ENCODE measurements around the gene SNAI3. TPM values are rescaled to one million over a fixed set of nuclear protein-coding genes. Genes with fewer than 3 reads are reported as not detected.

The SNAI3 gene
- total and polyA plus RNA-seq, 2 donors (not counting 1 experiment from before 2014, with no cell fraction given) = 6.5 to 8.8 TPM

GRCh38 chr16:88736088-88736487 lies 49.8 kb upstream of the SNAI3 start:
- Mint-ChIP-seq H3K27me3 (no peaks in the 10 kb centered on the region), H3K9me3 (ENCODE audit: insufficient read depth) (no peaks in the 10 kb centered on the region), H3K27ac (no peak overlapping the region), H3K4me3 (no peak overlapping the region), H3K4me1 (peaks cover 6% of the 10 kb centered on the region)
- Histone ChIP-seq H3K9me3 (ENCODE audit: control extremely low read depth in 1 of 3, control insufficient read depth in 2 of 3, insufficient read depth in 1 of 3, low read length in 2 of 3) (no peaks in the 10 kb centered on the region), H3K79me2 (ENCODE audit: control insufficient read depth, insufficient read depth, low read length) (peaks cover 10% of the 10 kb centered on the region), H3K9ac (ENCODE audit: low read length) (no peak overlapping the region), H3K4me2 (replicated peaks; ENCODE audit: low read depth, low read length, poor library complexity, severe bottlenecking) (no peak overlapping the region), H3K27me3 (replicated peaks in 1 of 4; ENCODE audit: control extremely low read depth in 1 of 4, control insufficient read depth in 3 of 4, insufficient read depth in 4 of 4, low read length in 3 of 4) (no peaks in the 10 kb centered on the region), H3K36me3 (replicated peaks in 1 of 2; ENCODE audit: control extremely low read depth in 1 of 2, control insufficient read depth in 1 of 2, extremely low read depth in 1 of 2, insufficient read depth in 2 of 2, low read length in 1 of 2) (peaks cover 0 to 34% of the 10 kb centered on the region in 2 experiments), H3K4me3 (ENCODE audit: control extremely low read depth in 1 of 5, extremely low read depth in 1 of 5, insufficient read depth in 1 of 5, low read depth in 2 of 5, low read length in 4 of 5) (no peak overlapping the region), H2AFZ (ENCODE audit: insufficient read depth, low read depth, low read length, poor library complexity, severe bottlenecking) (no peak overlapping the region), H4K20me1 (ENCODE audit: control insufficient read depth, insufficient read depth, low read length, poor library complexity, severe bottlenecking) (peaks cover 41% of the 10 kb centered on the region), H3K27ac (ENCODE audit: low read length in 2 of 2) (no peak overlapping the region), H3K4me1 (ENCODE audit: control insufficient read depth in 2 of 2, insufficient read depth in 2 of 2, low read length in 2 of 2) (peaks cover 5 to 18% of the 10 kb centered on the region in 2 donors)
- intact Hi-C loops (cut with micrococcal nuclease) = loop anchor here (2.0 kb wide), 1 partner anchor 35 kb away; no protein-coding TSS in a partner anchor
- DNase-seq (no peak), ATAC-seq (ENCODE audit: low read depth) (no peak)
- 99% methylated on average over 17 of the region's 21 CpGs for WGBS (ENCODE audit: insufficient coverage)
- ChIA-PET POLR2A (interaction anchor here (0.6 kb wide), 1 partner anchor 84 kb away, joined by 3 read pairs; no protein-coding TSS in a partner anchor), CTCF (interaction anchor here (0.8 to 5.0 kb wide), 13 partner anchors 11 to 480 kb away, joined by 3 to 113 read pairs (median 18); partner anchors contain the start of genes GALNS, PIEZO1 and TRAPPC2L)
- TF ChIP-seq CTCF (IDR thresholded peaks at IDR 0.05) (no peak), EZH2 (IDR thresholded peaks at IDR 0.05; ENCODE audit: borderline replicate concordance, insufficient read depth, low read depth, low read length, poor library complexity, severe bottlenecking) (no peak)

- no peaks in the 10 kb centered on the region for H3K27me3 ChIP-seq (replicated peaks in 1 of 4; ENCODE audit: control extremely low read depth in 1 of 4, control insufficient read depth in 3 of 4, insufficient read depth in 4 of 4, low read length in 3 of 4)
- H3K79me2 ChIP-seq (ENCODE audit: control insufficient read depth, insufficient read depth, low read length) = peaks cover 7% of the 10 kb centered on the region
- Mint-ChIP-seq H3K4me1 (peaks cover 6% of the 10 kb centered on the region), H3K27ac (no peak overlapping the region), H3K27me3 (no peaks in the 10 kb centered on the region), H3K9me3 (ENCODE audit: insufficient read depth) (no peaks in the 10 kb centered on the region), H3K4me3 (no peak overlapping the region)
- H3K4me1 ChIP-seq (ENCODE audit: control insufficient read depth in 2 of 2, insufficient read depth in 2 of 2, low read length in 2 of 2) = peaks cover 5 to 18% of the 10 kb centered on the region in 2 donors
- peaks cover 0 to 34% of the 10 kb centered on the region in 2 experiments for H3K36me3 ChIP-seq (replicated peaks in 1 of 2; ENCODE audit: control extremely low read depth in 1 of 2, control insufficient read depth in 1 of 2, extremely low read depth in 1 of 2, insufficient read depth in 2 of 2, low read length in 1 of 2)
- no peak for TF ChIP-seq CTCF (IDR thresholded peaks at IDR 0.05)
- no peak for TF ChIP-seq EZH2 (IDR thresholded peaks at IDR 0.05; ENCODE audit: borderline replicate concordance, insufficient read depth, low read depth, low read length, poor library complexity, severe bottlenecking)
- no peak overlapping the region for H3K4me3 ChIP-seq (ENCODE audit: control extremely low read depth in 1 of 5, extremely low read depth in 1 of 5, insufficient read depth in 1 of 5, low read depth in 2 of 5, low read length in 4 of 5)
- peaks cover 36% of the 10 kb centered on the region for H4K20me1 ChIP-seq (ENCODE audit: control insufficient read depth, insufficient read depth, low read length, poor library complexity, severe bottlenecking)
- intact Hi-C loops (cut with micrococcal nuclease) = loop anchor here (2.0 kb wide), 1 partner anchor 35 kb away; no protein-coding TSS in a partner anchor
- WGBS (ENCODE audit: insufficient coverage) = 88% methylated on average over 10 of the region's 10 CpGs
- POLR2A ChIA-PET = no interaction called here
- H2AFZ ChIP-seq (ENCODE audit: insufficient read depth, low read depth, low read length, poor library complexity, severe bottlenecking) = no peak overlapping the region
- no peak overlapping the region for H3K4me2 ChIP-seq (replicated peaks; ENCODE audit: low read depth, low read length, poor library complexity, severe bottlenecking)
- no peaks in the 10 kb centered on the region for H3K9me3 ChIP-seq (ENCODE audit: control extremely low read depth in 1 of 3, control insufficient read depth in 2 of 3, insufficient read depth in 1 of 3, low read length in 2 of 3)
- no peak overlapping the region for H3K27ac ChIP-seq (ENCODE audit: low read length in 2 of 2)
- DNase-seq (no peak), ATAC-seq (ENCODE audit: low read depth) (no peak)
- CTCF ChIA-PET = interaction anchor here (0.5 to 5.0 kb wide), 10 partner anchors 12 to 480 kb away, joined by 3 to 113 read pairs (median 24); partner anchors contain the start of genes GALNS, PIEZO1 and TRAPPC2L
- H3K9ac ChIP-seq (ENCODE audit: low read length) = no peak overlapping the region
Measured at GRCh38 chr16:88735616-88736015, 49.3 kb upstream of the SNAI3 start.

All from B cell (primary cell).